HCT116 (cell line): ENCODE results near the gene GUCY2C.

Experiments used
- EZH2phosphoT487 ChIP-seq: fragments of 200-600 bp; IDR thresholded peaks from 2 replicates; pipeline ENCODE4 v1.6.1; 2018; ENCODE audit warnings: antibody characterized with exemption, borderline replicate concordance
- JUND ChIP-seq: IDR thresholded peaks from 2 replicates; pipeline ENCODE4 v1.6.1; 2012
- POLR2A ChIP-seq: IDR thresholded peaks from 2 replicates; pipeline ENCODE4 v1.7.0; 2011; ENCODE audit warnings: borderline replicate concordance; ENCODE audit not compliant: insufficient read depth, insufficient read length; ENCODE audit errors: extremely low read depth
- POLR2AphosphoS5 ChIP-seq: IDR thresholded peaks from 2 replicates; pipeline ENCODE4 v1.6.1; 2011; ENCODE audit warnings: mild to moderate bottlenecking, low read depth, low read length, moderate library complexity
- TCF7L2 ChIP-seq: IDR thresholded peaks from 2 replicates; pipeline ENCODE4 v1.7.0; 2011; ENCODE audit warnings: borderline replicate concordance, inconsistent platforms; ENCODE audit not compliant: insufficient read depth, insufficient read length; ENCODE audit errors: extremely low read depth
- TF ChIP-seq, protein P1 (sequence below): IDR thresholded peaks from 2 replicates; pipeline ENCODE4 v1.6.1; 2012
- TF ChIP-seq, protein P2 (sequence below), 3 experiments: fragments of 200-600 bp in 1 of 3; sonication (generic) in 1 of 3; IDR thresholded peaks in 2 of 3; conservative IDR thresholded peaks in 1 of 3; 2 replicates each; pipeline ENCODE4 v1.5.1; 2012 to 2017; ENCODE audit warnings: low read depth in 2 of 3, low read length in 2 of 3, antibody characterized with exemption in 1 of 3, borderline replicate concordance in 1 of 3, control low read depth in 1 of 3, mild to moderate bottlenecking in 1 of 3, mixed read lengths in 1 of 3, mixed run types in 1 of 3, moderate library complexity in 1 of 3; ENCODE audit not compliant: insufficient read depth in 1 of 3
- TF ChIP-seq, protein P3 (sequence below): IDR thresholded peaks from 2 replicates; pipeline ENCODE4 v1.6.1; 2012; ENCODE audit warnings: low read depth

DNA sequence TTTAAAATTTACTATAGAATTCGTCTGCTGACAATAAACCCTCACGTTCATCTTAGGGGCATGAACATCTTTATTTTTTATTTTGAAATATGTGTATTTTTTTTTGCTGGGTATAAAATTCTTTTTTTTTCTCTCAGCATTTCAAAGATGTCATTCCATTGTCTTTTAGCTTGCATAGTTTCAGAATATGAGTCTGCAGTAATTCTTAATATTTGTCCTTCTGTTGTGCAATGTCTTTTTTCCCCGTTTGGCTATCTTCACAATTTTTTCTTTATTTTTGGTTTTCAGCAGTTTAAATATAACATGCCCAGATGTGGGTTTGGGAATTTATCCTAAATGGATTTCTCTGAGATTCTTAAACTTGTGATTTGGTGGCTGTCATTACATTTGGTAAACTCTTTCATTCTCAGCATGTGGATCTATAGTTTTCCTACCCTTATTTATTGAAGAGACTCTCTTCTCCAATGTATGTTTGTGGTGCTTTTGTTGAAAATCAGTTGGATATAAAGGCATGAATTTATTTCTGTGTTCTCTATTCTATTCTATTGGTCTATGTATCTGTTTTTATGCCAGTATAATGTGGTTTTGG is 90.9 kb downstream of the GUCY2C start:
- TF ChIP-seq POLR2A: no peak
- TF ChIP-seq, protein P1, sequence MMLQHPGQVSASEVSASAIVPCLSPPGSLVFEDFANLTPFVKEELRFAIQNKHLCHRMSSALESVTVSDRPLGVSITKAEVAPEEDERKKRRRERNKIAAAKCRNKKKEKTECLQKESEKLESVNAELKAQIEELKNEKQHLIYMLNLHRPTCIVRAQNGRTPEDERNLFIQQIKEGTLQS: no peak
- TF ChIP-seq, protein P2, sequence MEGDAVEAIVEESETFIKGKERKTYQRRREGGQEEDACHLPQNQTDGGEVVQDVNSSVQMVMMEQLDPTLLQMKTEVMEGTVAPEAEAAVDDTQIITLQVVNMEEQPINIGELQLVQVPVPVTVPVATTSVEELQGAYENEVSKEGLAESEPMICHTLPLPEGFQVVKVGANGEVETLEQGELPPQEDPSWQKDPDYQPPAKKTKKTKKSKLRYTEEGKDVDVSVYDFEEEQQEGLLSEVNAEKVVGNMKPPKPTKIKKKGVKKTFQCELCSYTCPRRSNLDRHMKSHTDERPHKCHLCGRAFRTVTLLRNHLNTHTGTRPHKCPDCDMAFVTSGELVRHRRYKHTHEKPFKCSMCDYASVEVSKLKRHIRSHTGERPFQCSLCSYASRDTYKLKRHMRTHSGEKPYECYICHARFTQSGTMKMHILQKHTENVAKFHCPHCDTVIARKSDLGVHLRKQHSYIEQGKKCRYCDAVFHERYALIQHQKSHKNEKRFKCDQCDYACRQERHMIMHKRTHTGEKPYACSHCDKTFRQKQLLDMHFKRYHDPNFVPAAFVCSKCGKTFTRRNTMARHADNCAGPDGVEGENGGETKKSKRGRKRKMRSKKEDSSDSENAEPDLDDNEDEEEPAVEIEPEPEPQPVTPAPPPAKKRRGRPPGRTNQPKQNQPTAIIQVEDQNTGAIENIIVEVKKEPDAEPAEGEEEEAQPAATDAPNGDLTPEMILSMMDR (IDR thresholded peaks at IDR 0.05 in 2 of 3, conservative IDR thresholded peaks at IDR 0.05 in 1 of 3; ENCODE audit: borderline replicate concordance in 1 of 3, insufficient read depth in 1 of 3, low read depth in 2 of 3, low read length in 2 of 3): no peak
- no peak for TF ChIP-seq POLR2AphosphoS5
- no peak for TF ChIP-seq EZH2phosphoT487
- no peak for TF ChIP-seq TCF7L2
- TF ChIP-seq, protein P3, sequence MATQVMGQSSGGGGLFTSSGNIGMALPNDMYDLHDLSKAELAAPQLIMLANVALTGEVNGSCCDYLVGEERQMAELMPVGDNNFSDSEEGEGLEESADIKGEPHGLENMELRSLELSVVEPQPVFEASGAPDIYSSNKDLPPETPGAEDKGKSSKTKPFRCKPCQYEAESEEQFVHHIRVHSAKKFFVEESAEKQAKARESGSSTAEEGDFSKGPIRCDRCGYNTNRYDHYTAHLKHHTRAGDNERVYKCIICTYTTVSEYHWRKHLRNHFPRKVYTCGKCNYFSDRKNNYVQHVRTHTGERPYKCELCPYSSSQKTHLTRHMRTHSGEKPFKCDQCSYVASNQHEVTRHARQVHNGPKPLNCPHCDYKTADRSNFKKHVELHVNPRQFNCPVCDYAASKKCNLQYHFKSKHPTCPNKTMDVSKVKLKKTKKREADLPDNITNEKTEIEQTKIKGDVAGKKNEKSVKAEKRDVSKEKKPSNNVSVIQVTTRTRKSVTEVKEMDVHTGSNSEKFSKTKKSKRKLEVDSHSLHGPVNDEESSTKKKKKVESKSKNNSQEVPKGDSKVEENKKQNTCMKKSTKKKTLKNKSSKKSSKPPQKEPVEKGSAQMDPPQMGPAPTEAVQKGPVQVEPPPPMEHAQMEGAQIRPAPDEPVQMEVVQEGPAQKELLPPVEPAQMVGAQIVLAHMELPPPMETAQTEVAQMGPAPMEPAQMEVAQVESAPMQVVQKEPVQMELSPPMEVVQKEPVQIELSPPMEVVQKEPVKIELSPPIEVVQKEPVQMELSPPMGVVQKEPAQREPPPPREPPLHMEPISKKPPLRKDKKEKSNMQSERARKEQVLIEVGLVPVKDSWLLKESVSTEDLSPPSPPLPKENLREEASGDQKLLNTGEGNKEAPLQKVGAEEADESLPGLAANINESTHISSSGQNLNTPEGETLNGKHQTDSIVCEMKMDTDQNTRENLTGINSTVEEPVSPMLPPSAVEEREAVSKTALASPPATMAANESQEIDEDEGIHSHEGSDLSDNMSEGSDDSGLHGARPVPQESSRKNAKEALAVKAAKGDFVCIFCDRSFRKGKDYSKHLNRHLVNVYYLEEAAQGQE: no peak
- TF ChIP-seq JUND: no peak
